A673 (cell line): ENCODE data around the gene POLR3K. TPM values are rescaled to one million over a fixed set of nuclear protein-coding genes. Genes with fewer than 3 reads are reported as not detected.

Experiments
- BruUV-seq: library from RNA; stranded (reverse); fragments of 400-500 nt; replicated peaks from 2 replicates; lab custom pipeline; 2021; lab: Mats Ljungman, UMichigan
- CTCF ChIA-PET: fragments of 300-600 bp; sonication (Branson Sonifier 250); formaldehyde crosslinking; loops from one replicate; lab custom pipeline; 2022; ENCODE audit warnings: antibody characterized with exemption; lab: Charles Lee
- POLR2A ChIA-PET: fragments of 300-600 bp; sonication (Branson Sonifier 250); formaldehyde crosslinking; loops from one replicate; lab custom pipeline; 2022; ENCODE audit warnings: antibody characterized with exemption; ENCODE audit not compliant: low non-redundant PET; lab: Charles Lee
- DNase-seq: peaks from one replicate; pipeline ENCODE4 v3.0.0-alpha.2; 2015; ENCODE audit warnings: low spot score
- H3K27ac ChIP-seq: fragments of 200-600 bp; sonication (generic); 2 replicates; pipeline ENCODE4 v1.5.1; 2016; ENCODE audit warnings: mixed run types, low read depth, mild to moderate bottlenecking, mixed read lengths, antibody characterized with exemption, low read length; ENCODE audit not compliant: poor library complexity, severe bottlenecking
- H3K27me3 ChIP-seq: fragments of 200-600 bp; sonication (generic); replicated peaks from 2 replicates; pipeline ENCODE4 v1.6.1; 2017; ENCODE audit warnings: mixed run types, low read depth, mild to moderate bottlenecking, mixed read lengths, antibody characterized with exemption, low read length; ENCODE audit not compliant: insufficient read depth, poor library complexity
- H3K36me3 ChIP-seq: fragments of 200-600 bp; sonication (generic); 2 replicates; pipeline ENCODE4 v1.6.1; 2016; ENCODE audit warnings: mixed run types, mild to moderate bottlenecking, mixed read lengths, antibody characterized with exemption, low read length; ENCODE audit not compliant: insufficient read depth, poor library complexity, severe bottlenecking
- H3K4me1 ChIP-seq: fragments of 200-600 bp; sonication (generic); 2 replicates; pipeline ENCODE4 v1.6.1; 2017; ENCODE audit warnings: mixed run types, mild to moderate bottlenecking, mixed read lengths, antibody characterized with exemption, low read length; ENCODE audit not compliant: insufficient read depth, poor library complexity, severe bottlenecking
- H3K4me3 ChIP-seq: fragments of 200-600 bp; sonication (generic); 2 replicates; pipeline ENCODE4 v1.5.1; 2016; ENCODE audit warnings: low read depth, mixed run types, mild to moderate bottlenecking, mixed read lengths, low read length; ENCODE audit not compliant: poor library complexity, severe bottlenecking
- H3K9me3 ChIP-seq: fragments of 200-600 bp; sonication (generic); 2 replicates; pipeline ENCODE4 v1.6.1; 2016; ENCODE audit warnings: mixed run types, low read depth, mild to moderate bottlenecking, mixed read lengths, antibody characterized with exemption, low read length; ENCODE audit not compliant: poor library complexity, severe bottlenecking
- CTCF ChIP-seq: fragments of 300-800, 200-600 bp; sonication (generic); conservative IDR thresholded peaks from 2 replicates; pipeline ENCODE4 v1.5.1; 2017; ENCODE audit warnings: low read depth, mild to moderate bottlenecking, antibody characterized with exemption, low read length, moderate library complexity, mixed read lengths
- EZH2 ChIP-seq: fragments of 200-600 bp; sonication (generic); IDR thresholded peaks from 2 replicates; pipeline ENCODE4 v1.6.1; 2017; ENCODE audit warnings: borderline replicate concordance, low read depth, mild to moderate bottlenecking, mixed read lengths, antibody characterized with exemption, low read length; ENCODE audit not compliant: poor library complexity, severe bottlenecking
- intact Hi-C: fragments of 100-400 bp; cut with micrococcal nuclease; formaldehyde crosslinking; loops from one replicate; pipeline ENCODE4 v1.10.0; 2022; ENCODE audit not compliant: unreplicated experiment
- total RNA-seq: library from RNA; stranded (reverse); gene quantifications from 2 replicates; pipeline ENCODE4 v1.2.3, GENCODE V29; 2021

The POLR3K gene
- total RNA-seq, 1 experiment from 2014 or later: 48.5 TPM

GRCh38 chr16:42691-43090 lies 10.7 kb downstream of the POLR3K start:
- H3K4me3 ChIP-seq: no peak overlapping the region
- no peaks in the 10 kb centered on the region for H3K27me3 ChIP-seq
- TF ChIP-seq EZH2: no peak
- TF ChIP-seq CTCF: no peak
- ChIA-PET CTCF (no interaction called here), POLR2A (no interaction called here)
- H3K36me3 ChIP-seq: peaks cover 25% of the 10 kb centered on the region
- H3K4me1 ChIP-seq: no peaks in the 10 kb centered on the region
- no TSS peak for BruUV-seq
- no peak for DNase-seq
- intact Hi-C loops: no loop called here
- H3K9me3 ChIP-seq: no peaks in the 10 kb centered on the region
- no peak overlapping the region for H3K27ac ChIP-seq

- no peak overlapping the region for H3K4me3 ChIP-seq
- intact Hi-C loops: no loop called here
- H3K9me3 ChIP-seq: no peaks in the 10 kb centered on the region
- no peaks in the 10 kb centered on the region for H3K27me3 ChIP-seq
- no peak overlapping the region for H3K27ac ChIP-seq
- POLR2A ChIA-PET: no interaction called here
- no peaks in the 10 kb centered on the region for H3K4me1 ChIP-seq
- no TSS peak for BruUV-seq
- peaks cover 21% of the 10 kb centered on the region for H3K36me3 ChIP-seq
- CTCF ChIA-PET: no interaction called here
- no peak for DNase-seq
- no peak for TF ChIP-seq EZH2
- TF ChIP-seq CTCF: no peak
Observed at GRCh38 chr16:42069-42457, 11.3 kb downstream of the POLR3K start.

GRCh38 chr16:41439-42068 lies 11.9 kb downstream of the POLR3K start:
- no peaks in the 10 kb centered on the region for H3K9me3 ChIP-seq
- BruUV-seq: no TSS peak
- H3K27ac ChIP-seq: no peak overlapping the region
- no peak for DNase-seq
- H3K36me3 ChIP-seq: peaks cover 16% of the 10 kb centered on the region
- ChIA-PET CTCF (no interaction called here), POLR2A (no interaction called here)
- H3K4me3 ChIP-seq: no peak overlapping the region
- no peaks in the 10 kb centered on the region for H3K4me1 ChIP-seq
- intact Hi-C loops: no loop called here
- no peak for TF ChIP-seq EZH2
- no peak for TF ChIP-seq CTCF
- H3K27me3 ChIP-seq: no peaks in the 10 kb centered on the region
